Stimulated activated CD8-positive, alpha-beta memory T cell treated with anti-CD3 and anti-CD28 coated beads, Interleukin-7, amount 100 ng/mL, for 4 hours (primary cell): ENCODE measurements around the gene TMEM255B.

ENCODE experiments used
- DNase-seq, 2 donors: peaks; one replicate each; pipeline ENCODE4 v3.0.0-alpha.2; 2020; ENCODE audit warnings: low read depth in 2 of 2

TMEM255B gene

GRCh38 chr13:113861433-113862030 is 102.5 kb downstream of the TMEM255B start:
- no peak for DNase-seq

- DNase-seq: no peak
Measured at GRCh38 chr13:113862191-113862930, 103.3 kb downstream of the TMEM255B start.

DNA sequence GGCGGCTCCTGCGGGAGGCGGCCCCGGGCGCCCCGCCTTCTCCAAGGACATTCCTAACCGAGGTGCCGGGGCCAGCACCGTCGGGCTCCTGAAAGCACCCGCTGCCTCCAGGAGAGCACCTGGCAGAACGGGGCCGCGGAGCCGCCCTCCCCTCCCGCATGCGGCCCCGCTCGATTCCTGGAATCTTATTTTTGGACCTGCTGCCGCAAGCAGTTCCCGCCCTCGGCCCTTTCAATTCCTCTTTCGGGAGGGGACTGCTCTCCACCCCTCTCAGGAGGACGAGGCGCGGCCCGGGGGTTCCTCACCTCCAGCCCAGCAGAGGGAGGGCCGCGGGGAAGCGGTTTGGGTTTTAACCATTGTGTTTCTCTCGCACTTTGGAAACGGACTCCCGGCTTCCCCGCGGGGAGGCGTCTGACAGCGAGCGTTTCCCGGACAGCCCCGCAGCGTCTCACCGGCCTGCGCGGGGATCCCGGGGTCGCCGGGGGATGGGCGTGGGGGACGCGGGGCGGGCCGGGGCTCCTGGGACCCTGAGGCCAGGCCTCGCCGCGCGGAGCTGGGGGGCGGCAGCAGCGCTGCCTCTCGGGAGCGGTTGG is 104.0 kb downstream of the TMEM255B start:
- DNase-seq: no peak

GRCh38 chr13:113863524-113864272 is 104.7 kb downstream of the TMEM255B start, which contains the start of gene GAS6:
TSS of gene GAS6 (minus strand) at chr13:113864076. CDS start at chr13:113863920, 156 bp downstream.
- DNase-seq: peak in 1 of 2 donors; percentile 13

DNA sequence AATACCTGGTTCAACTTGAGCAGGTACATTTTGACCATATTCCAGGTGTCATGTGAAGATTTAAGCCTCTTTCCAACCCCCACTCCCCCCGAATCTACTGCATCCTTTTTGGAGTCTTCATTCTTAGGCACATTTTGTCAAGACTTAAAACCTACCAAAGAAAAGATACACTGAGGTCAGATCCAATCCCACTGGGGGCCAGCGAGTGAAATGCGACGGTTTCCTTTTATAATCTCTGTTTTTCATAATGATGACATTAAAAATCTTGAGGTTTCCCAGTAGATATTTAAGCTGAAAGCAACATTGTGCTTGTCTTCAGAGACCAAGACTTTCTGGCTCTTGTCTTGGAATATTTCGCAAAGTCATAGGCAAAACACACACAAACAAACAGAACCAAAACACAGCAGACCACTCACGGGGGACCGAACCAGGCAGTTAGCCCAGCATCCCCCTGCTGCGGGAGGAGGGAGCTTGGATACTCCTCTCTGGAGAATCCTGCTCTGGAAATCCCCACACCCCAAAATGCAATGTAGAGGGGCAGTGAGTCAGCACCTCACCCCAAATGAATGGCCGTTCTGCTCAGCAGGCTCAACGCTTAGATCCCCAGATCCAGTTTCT is 105.4 kb downstream of the TMEM255B start:
- DNase-seq: no peak

- DNase-seq: no peak
Measured at GRCh38 chr13:113865427-113865826, 106.4 kb downstream of the TMEM255B start.
